IMR-90 (cell line): Measurements from ENCODE around the gene GOLGA6L9. TPM values are rescaled to one million over a fixed set of nuclear protein-coding genes. Genes with fewer than 3 reads are reported as not detected.
"Not testable (repeated sequence)": the region's sequence is repeated elsewhere in the genome, so short reads cannot be mapped to it uniquely, and the experiment has no call there.

Source experiments
- ATAC-seq: fragments of 200-7000 bp; cut with Tn5 transposase; 2 replicates; pipeline ENCODE4 v1.9.1; 2020; ENCODE audit warnings: low read depth, mild to moderate bottlenecking, moderate library complexity
- BruUV-seq: library from RNA; stranded (reverse); fragments of 400-500 nt; replicated peaks from 2 replicates; lab custom pipeline; 2021; lab: Mats Ljungman, UMichigan
- CTCF ChIA-PET: fragments of 300-600 bp; formaldehyde crosslinking; extraction: SDS; loops from one replicate; lab custom pipeline; 2021; ENCODE audit warnings: antibody characterized with exemption; lab: Yijun Ruan, JAX
- POLR2A ChIA-PET: fragments of 300-600 bp; sonication (Branson Sonifier 250); formaldehyde crosslinking; loops from one replicate; lab custom pipeline; 2022; ENCODE audit warnings: antibody characterized with exemption; ENCODE audit not compliant: unreplicated experiment; lab: Charles Lee
- DNase-seq: peaks from one replicate; pipeline ENCODE4 v3.0.0; 2013
- H2AFZ ChIP-seq: replicated peaks from 2 replicates; pipeline ENCODE3; 2013; ENCODE audit warnings: low read length, mild to moderate bottlenecking; ENCODE audit not compliant: poor library complexity
- H2AK5ac ChIP-seq: 2 replicates; pipeline ENCODE4 v1.6.1; 2013; ENCODE audit warnings: low read depth, low read length, inconsistent platforms
- H2AK9ac ChIP-seq: replicated peaks from 2 replicates; pipeline ENCODE3; 2013; ENCODE audit warnings: mild to moderate bottlenecking, low read depth, low read length, moderate library complexity; ENCODE audit not compliant: poor library complexity
- H2BK120ac ChIP-seq: 2 replicates; pipeline ENCODE4 v1.6.1; 2013; ENCODE audit warnings: low read depth, low read length, inconsistent platforms
- H2BK15ac ChIP-seq: 3 replicates; pipeline ENCODE4 v1.6.1; 2013; ENCODE audit warnings: low read depth, low read length, inconsistent platforms
- H2BK20ac ChIP-seq: 2 replicates; pipeline ENCODE4 v1.6.1; 2013; ENCODE audit warnings: low read depth, mild to moderate bottlenecking, inconsistent platforms, low read length, moderate library complexity
- H2BK5ac ChIP-seq: 2 replicates; pipeline ENCODE4 v1.6.1; 2013; ENCODE audit warnings: mild to moderate bottlenecking, low read depth, low read length, inconsistent platforms; ENCODE audit not compliant: poor library complexity, severe bottlenecking
- H3K14ac ChIP-seq: replicated peaks from 2 replicates; pipeline ENCODE4 v1.6.1; 2013; ENCODE audit warnings: low read depth, low read length, inconsistent platforms
- H3K18ac ChIP-seq: 2 replicates; pipeline ENCODE4 v1.6.1; 2013; ENCODE audit warnings: low read depth, low read length, control low read depth
- H3K23ac ChIP-seq: 2 replicates; pipeline ENCODE4 v1.6.1; 2013; ENCODE audit warnings: low read depth, low read length, inconsistent platforms
- H3K27ac ChIP-seq: 2 replicates; pipeline ENCODE4 v1.5.1; 2013; ENCODE audit warnings: mild to moderate bottlenecking, control low read depth, low read length; ENCODE audit not compliant: insufficient read depth
- H3K27me3 ChIP-seq: 2 replicates; pipeline ENCODE4 v1.6.1; 2013; ENCODE audit warnings: low read length; ENCODE audit not compliant: control insufficient read depth, insufficient read depth
- H3K36me3 ChIP-seq: 2 replicates; pipeline ENCODE4 v1.6.1; 2013; ENCODE audit warnings: low read length, mixed read lengths; ENCODE audit not compliant: control insufficient read depth, insufficient read depth
- H3K4ac ChIP-seq: 2 replicates; pipeline ENCODE4 v1.6.1; 2013; ENCODE audit warnings: low read depth, low read length, inconsistent platforms
- H3K4me1 ChIP-seq: 2 replicates; pipeline ENCODE4 v1.6.1; 2013; ENCODE audit warnings: low read length, mixed read lengths; ENCODE audit not compliant: control insufficient read depth, insufficient read depth
- H3K4me2 ChIP-seq: 2 replicates; pipeline ENCODE4 v1.6.1; 2013; ENCODE audit warnings: low read depth, mild to moderate bottlenecking, control low read depth, low read length, moderate library complexity
- H3K4me3 ChIP-seq: 2 replicates; pipeline ENCODE4 v1.5.1; 2013; ENCODE audit warnings: low read depth, mild to moderate bottlenecking, control low read depth, low read length, moderate library complexity; ENCODE audit not compliant: insufficient read depth
- H3K56ac ChIP-seq: 2 replicates; pipeline ENCODE4 v1.6.1; 2013; ENCODE audit warnings: low read length, inconsistent platforms; ENCODE audit not compliant: insufficient read depth; ENCODE audit errors: extremely low read depth
- H3K79me1 ChIP-seq, 2 experiments: 2 replicates each; pipeline ENCODE4 v1.6.1; 2013; ENCODE audit warnings: low read length in 2 of 2, inconsistent platforms in 1 of 2, low read depth in 1 of 2
- H3K9ac ChIP-seq: 2 replicates; pipeline ENCODE4 v1.6.1; 2013; ENCODE audit warnings: low read depth, low read length, control low read depth
- H3K9me1 ChIP-seq: 2 replicates; pipeline ENCODE4 v1.6.1; 2013; ENCODE audit warnings: low read length, inconsistent platforms; ENCODE audit not compliant: insufficient read depth
- H3K9me3 ChIP-seq: 2 replicates; pipeline ENCODE4 v1.6.1; 2013; ENCODE audit warnings: low read length; ENCODE audit not compliant: control insufficient read depth, insufficient read depth
- H4K20me1 ChIP-seq: 2 replicates; pipeline ENCODE4 v1.6.1; 2013; ENCODE audit warnings: low read length, inconsistent platforms; ENCODE audit not compliant: insufficient read depth
- H4K5ac ChIP-seq: 2 replicates; pipeline ENCODE4 v1.6.1; 2013; ENCODE audit warnings: mild to moderate bottlenecking, low read depth, low read length, control low read depth
- H4K8ac ChIP-seq, 2 experiments: 2 replicates each; pipeline ENCODE4 v1.6.1; 2013; ENCODE audit warnings: low read depth in 2 of 2, low read length in 2 of 2, control low read depth in 1 of 2, inconsistent platforms in 1 of 2
- H4K91ac ChIP-seq: 2 replicates; pipeline ENCODE4 v1.6.1; 2013; ENCODE audit warnings: low read depth, low read length, inconsistent platforms; ENCODE audit not compliant: insufficient read depth
- WGBS, 2 experiments: methylation state at CpG; one replicate each; pipeline versions ENCODE4 v1.1.5 to v1.1.7; 2013; ENCODE audit warnings: missing lambda C conversion rate in 2 of 2; ENCODE audit not compliant: insufficient read length in 1 of 2; ENCODE audit errors: extremely low coverage in 2 of 2; 5-methylcytosine and 5-hydroxymethylcytosine counted together
- dilution Hi-C: fragments of 300-500 bp; cut with HindIII; formaldehyde crosslinking; loops from one replicate; pipeline ENCODE4 v1.14.3; 2018; ENCODE audit warnings: low sequenced_read_pairs; ENCODE audit not compliant: unreplicated experiment
- in situ Hi-C: fragments of 300-500 bp; cut with MboI; formaldehyde crosslinking; loops from 3 replicates; pipeline ENCODE4 v1.14.3; 2019; ENCODE audit warnings: low sequenced_read_pairs, inconsistent platforms, mixed read lengths
- intact Hi-C: fragments of 100-400 bp; cut with micrococcal nuclease; formaldehyde crosslinking; loops from 2 replicates; pipeline ENCODE4 v1.10.0; 2022
- microRNA-seq, 2 experiments: library from miRNA; stranded (forward) in 1 of 2; unstranded in 1 of 2; fragments of 10-50 nt in 1 of 2; fragments of <30 nt in 1 of 2; gene quantifications in 1 of 2; microRNA quantifications in 1 of 2; one replicate each; pipeline versions ENCODE3 to v1.1.0; 2013 to 2020; ENCODE audit not compliant: insufficient read depth in 1 of 2, insufficient read length in 1 of 2, unreplicated experiment in 1 of 2
- polyA plus RNA-seq, 3 experiments: library from polyadenylated mRNA; depleted of rRNA; stranded (reverse); fragments of >200 nt; gene quantifications; 2 replicates each; pipeline ENCODE4 v1.2.3, GENCODE V29; 2012; ENCODE audit warnings: low replicate concordance in 1 of 3
- small RNA-seq, 5 experiments: library from RNA; depleted of rRNA; stranded (forward); fragments of <200 nt; gene quantifications; one replicate each; pipeline ENCODE3, GENCODE V24; 2012
- total RNA-seq: library from RNA; depleted of rRNA; stranded (reverse); fragments of >200 nt; gene quantifications from 2 replicates; pipeline ENCODE4 v1.2.3, GENCODE V29; 2012; rRNA removed

Gene GOLGA6L9
- total and polyA plus RNA-seq, 2 of the 4 experiments (the other 2 are of a cell fraction), result 0.90 to 2.6 TPM

GRCh38 chr15:82477343-82478057 is 47.9 kb downstream of the GOLGA6L9 start:
- H4K5ac ChIP-seq, H3K9me3 ChIP-seq, H2BK5ac ChIP-seq, intact Hi-C loops, H3K4ac ChIP-seq, H3K27ac ChIP-seq, H4K20me1 ChIP-seq, dilution Hi-C loops, H3K9ac ChIP-seq, H2AK5ac ChIP-seq, H3K4me2 ChIP-seq, H3K18ac ChIP-seq, H2BK120ac ChIP-seq, H3K23ac ChIP-seq, H2BK20ac ChIP-seq, ATAC-seq, H2BK15ac ChIP-seq, H3K36me3 ChIP-seq, H3K79me1 ChIP-seq, BruUV-seq, DNase-seq, H2AFZ ChIP-seq, H3K9me1 ChIP-seq, POLR2A ChIA-PET, in situ Hi-C loops, H3K4me3 ChIP-seq, H4K91ac ChIP-seq, H4K8ac ChIP-seq, H3K27me3 ChIP-seq, H3K56ac ChIP-seq, H3K14ac ChIP-seq, H3K4me1 ChIP-seq, CTCF ChIA-PET, H2AK9ac ChIP-seq: not testable (repeated sequence)
- no CpG with 5 or more reads among the region's 13 CpGs for WGBS, 2 experiments

Small RNAs within 50 kb of the gene (microRNA-seq; reads per million reads assigned to microRNA genes)
- gene AC245033.3 (ENCODE audit: insufficient read depth, insufficient read length), result not detected

Small RNAs within 50 kb of the gene (small RNA-seq; reads per million reads assigned to genes)
- 0 reads per million in 5 experiments for gene AC245033.3

Other genes with a start within 250 kb of the GOLGA6L9 start
- gene EFL1, start 167.1 kb upstream of the GOLGA6L9 start, total RNA-seq, result 24.6 and 27.8 TPM in 2 replicates
- 8.7 and 10.1 TPM in 2 replicates for gene EFL1, start 167.1 kb upstream of the GOLGA6L9 start, polyA plus RNA-seq (2012; rRNA removed)
- gene SAXO2, start 167.0 kb upstream of the GOLGA6L9 start, total RNA-seq, result 0.28 TPM in 1 of 2 replicates, not detected in the other
- gene SAXO2, start 167.0 kb upstream of the GOLGA6L9 start, polyA plus RNA-seq (2012; rRNA removed), result 0.14 and 0.42 TPM in 2 replicates
- gene GOLGA6L10, start 80.3 kb upstream of the GOLGA6L9 start, total RNA-seq, result under 0.01 and 0.28 TPM in 2 replicates
- 0.62 and 0.79 TPM in 2 replicates for gene GOLGA6L10, start 80.3 kb upstream of the GOLGA6L9 start, polyA plus RNA-seq (2012; rRNA removed)
- gene RPS17, start 110.6 kb downstream of the GOLGA6L9 start, total RNA-seq, result 2,617 and 3,477 TPM in 2 replicates
- gene RPS17, start 110.6 kb downstream of the GOLGA6L9 start, polyA plus RNA-seq (2012; rRNA removed), result 4,201 and 5,358 TPM in 2 replicates
- 6.9 and 12.5 TPM in 2 replicates for gene CPEB1, start 217.5 kb downstream of the GOLGA6L9 start, total RNA-seq
- 7.8 and 8.9 TPM in 2 replicates for gene CPEB1, start 217.5 kb downstream of the GOLGA6L9 start, polyA plus RNA-seq (2012; rRNA removed)